ENCODE measurements around the gene SYK. TPM values are rescaled to one million over a fixed set of nuclear protein-coding genes. Genes with fewer than 3 reads are reported as not detected.
A peak's percentile ranks its signal among the peaks of the same experiment; 100 is the strongest.
"Not testable (repeated sequence)": the region's sequence is repeated elsewhere in the genome, so short reads cannot be mapped to it uniquely, and the experiment has no call there.

Gene SYK
- total and polyA plus RNA-seq, 3 experiments from 2014 or later = 0.55 to 0.73 (median 0.56) TPM

GRCh38 chr9:90882991-90883600 lies 81.5 kb downstream of the SYK start:
- ChIA-PET POLR2A (no interaction called here), CTCF (no interaction called here)
- H3K9me3 ChIP-seq (ENCODE audit: low read length) = no peaks in the 10 kb centered on the region
- H3K4me3 Mint-ChIP-seq = no peak overlapping the region
- H3K27ac ChIP-seq (ENCODE audit: low read depth, low read length) = no peak overlapping the region
- H3K27me3 Mint-ChIP-seq = peaks cover 0 to 6% of the 10 kb centered on the region in 2 donors
- no peaks in the 10 kb centered on the region for H3K36me3 Mint-ChIP-seq
- no peak for DNase-seq
- H3K4me1 Mint-ChIP-seq = no peaks in the 10 kb centered on the region
- no peaks in the 10 kb centered on the region for H3K4me1 ChIP-seq (ENCODE audit: insufficient read depth, low read length)
- H3K4me3 ChIP-seq (ENCODE audit: low read length) = no peak overlapping the region
- H3K27me3 ChIP-seq (ENCODE audit: insufficient read depth, low read length, poor library complexity, severe bottlenecking) = no peaks in the 10 kb centered on the region
- peaks cover 2 to 14% (median 10%) of the 10 kb centered on the region in 5 donors for H3K9me3 Mint-ChIP-seq
- H3K36me3 ChIP-seq (ENCODE audit: insufficient read depth, low read length) = no peaks in the 10 kb centered on the region
- H3K27ac Mint-ChIP-seq = no peak overlapping the region

GRCh38 chr9:90883661-90884060 lies 82.0 kb downstream of the SYK start:
- DNase-seq = no peak
- peak overlapping the region in 1 of 8 donors; percentile 56 for H3K27ac Mint-ChIP-seq
- Histone ChIP-seq H3K4me3 (ENCODE audit: low read length) (no peak overlapping the region), H3K9me3 (ENCODE audit: low read length) (no peaks in the 10 kb centered on the region), H3K27ac (ENCODE audit: low read depth, low read length) (no peak overlapping the region), H3K4me1 (ENCODE audit: insufficient read depth, low read length) (no peaks in the 10 kb centered on the region), H3K27me3 (ENCODE audit: insufficient read depth, low read length, poor library complexity, severe bottlenecking) (no peaks in the 10 kb centered on the region), H3K36me3 (ENCODE audit: insufficient read depth, low read length) (no peaks in the 10 kb centered on the region)
- H3K36me3 Mint-ChIP-seq = no peaks in the 10 kb centered on the region
- H3K4me1 Mint-ChIP-seq = no peaks in the 10 kb centered on the region
- H3K27me3 Mint-ChIP-seq = peaks cover 0 to 5% of the 10 kb centered on the region in 2 donors
- no peak overlapping the region for H3K4me3 Mint-ChIP-seq
- POLR2A ChIA-PET = no interaction called here
- H3K9me3 Mint-ChIP-seq = peaks cover 2 to 14% (median 10%) of the 10 kb centered on the region in 5 donors
- CTCF ChIA-PET = no interaction called here

- Histone ChIP-seq H3K36me3 (ENCODE audit: insufficient read depth, low read length) (no peaks in the 10 kb centered on the region), H3K27me3 (ENCODE audit: insufficient read depth, low read length, poor library complexity, severe bottlenecking) (no peaks in the 10 kb centered on the region), H3K4me3 (ENCODE audit: low read length) (no peak overlapping the region), H3K9me3 (ENCODE audit: low read length) (no peaks in the 10 kb centered on the region), H3K27ac (ENCODE audit: low read depth, low read length) (no peak overlapping the region), H3K4me1 (ENCODE audit: insufficient read depth, low read length) (no peaks in the 10 kb centered on the region)
- CTCF ChIA-PET = no interaction called here
- POLR2A ChIA-PET = no interaction called here
- DNase-seq = no peak
- Mint-ChIP-seq H3K36me3 (no peaks in the 10 kb centered on the region), H3K27me3 (peaks cover 0 to 6% of the 10 kb centered on the region in 2 donors), H3K27ac (no peak overlapping the region), H3K4me1 (no peaks in the 10 kb centered on the region), H3K4me3 (no peak overlapping the region), H3K9me3 (peaks cover 2 to 14% (median 10%) of the 10 kb centered on the region in 5 donors)
Measured at GRCh38 chr9:90884178-90884577, 82.6 kb downstream of the SYK start.

GRCh38 chr9:90886868-90887267 lies 85.2 kb downstream of the SYK start:
- POLR2A ChIA-PET, H3K4me1 Mint-ChIP-seq: not testable (repeated sequence)

GRCh38 chr9:90888941-90889340 lies 87.3 kb downstream of the SYK start:
- DNase-seq = no peak
- H3K27ac Mint-ChIP-seq = no peak overlapping the region
- Histone ChIP-seq H3K4me3 (ENCODE audit: low read length) (no peak overlapping the region), H3K4me1 (ENCODE audit: insufficient read depth, low read length) (no peaks in the 10 kb centered on the region), H3K27me3 (ENCODE audit: insufficient read depth, low read length, poor library complexity, severe bottlenecking) (no peaks in the 10 kb centered on the region), H3K27ac (ENCODE audit: low read depth, low read length) (no peak overlapping the region), H3K9me3 (ENCODE audit: low read length) (no peaks in the 10 kb centered on the region), H3K36me3 (ENCODE audit: insufficient read depth, low read length) (no peaks in the 10 kb centered on the region)
- peaks cover 2 to 14% (median 10%) of the 10 kb centered on the region in 5 donors for H3K9me3 Mint-ChIP-seq
- ChIA-PET CTCF (no interaction called here), POLR2A (no interaction called here)
- no peak overlapping the region for H3K4me3 Mint-ChIP-seq
- H3K36me3 Mint-ChIP-seq = no peaks in the 10 kb centered on the region
- H3K4me1 Mint-ChIP-seq = no peaks in the 10 kb centered on the region
- H3K27me3 Mint-ChIP-seq = peaks cover 7 to 24% of the 10 kb centered on the region in 2 donors

More at GRCh38 chr9:90886868-90887267, 85.2 kb downstream of the SYK start:
- H3K9me3 ChIP-seq (ENCODE audit: low read length); CTCF ChIA-PET; H3K36me3 ChIP-seq (ENCODE audit: insufficient read depth, low read length); H3K4me3 ChIP-seq (ENCODE audit: low read length); H3K27ac Mint-ChIP-seq; H3K4me1 ChIP-seq (ENCODE audit: insufficient read depth, low read length); H3K27me3 ChIP-seq (ENCODE audit: insufficient read depth, low read length, poor library complexity, severe bottlenecking); H3K27ac ChIP-seq (ENCODE audit: low read depth, low read length); DNase-seq; H3K36me3 Mint-ChIP-seq; H3K4me3 Mint-ChIP-seq: not testable (repeated sequence)
- H3K9me3 Mint-ChIP-seq = peaks cover 2 to 14% (median 10%) of the 10 kb centered on the region in 5 donors
- H3K27me3 Mint-ChIP-seq = peaks cover 5 to 20% of the 10 kb centered on the region in 2 donors

- POLR2A ChIA-PET = no interaction called here
- Histone ChIP-seq H3K27me3 (ENCODE audit: insufficient read depth, low read length, poor library complexity, severe bottlenecking) (no peaks in the 10 kb centered on the region), H3K4me3 (ENCODE audit: low read length) (no peak overlapping the region), H3K36me3 (ENCODE audit: insufficient read depth, low read length) (no peaks in the 10 kb centered on the region), H3K4me1 (ENCODE audit: insufficient read depth, low read length) (no peaks in the 10 kb centered on the region), H3K27ac (ENCODE audit: low read depth, low read length) (no peak overlapping the region), H3K9me3 (ENCODE audit: low read length) (no peaks in the 10 kb centered on the region)
- CTCF ChIA-PET = interaction anchor here (1.3 kb wide), 1 partner anchor 837 kb away, joined by 4 read pairs; no protein-coding TSS in a partner anchor
- no peak for DNase-seq
- Mint-ChIP-seq H3K36me3 (no peaks in the 10 kb centered on the region), H3K27ac (no peak overlapping the region), H3K27me3 (peaks cover 7 to 29% of the 10 kb centered on the region in 2 donors), H3K4me1 (no peaks in the 10 kb centered on the region), H3K4me3 (no peak overlapping the region), H3K9me3 (peaks cover 2 to 10% (median 9%) of the 10 kb centered on the region in 5 donors)
Measured at GRCh38 chr9:90890146-90890810, 88.7 kb downstream of the SYK start.

GRCh38 chr9:90891308-90892040 lies 89.9 kb downstream of the SYK start:
- Mint-ChIP-seq H3K4me3 (no peak overlapping the region), H3K4me1 (no peaks in the 10 kb centered on the region), H3K27me3 (peaks cover 7 to 29% of the 10 kb centered on the region in 2 donors), H3K36me3 (no peaks in the 10 kb centered on the region), H3K9me3 (no peaks in the 10 kb centered on the region), H3K27ac (no peak overlapping the region)
- Histone ChIP-seq H3K4me1 (ENCODE audit: insufficient read depth, low read length) (no peaks in the 10 kb centered on the region), H3K27ac (ENCODE audit: low read depth, low read length) (no peak overlapping the region), H3K9me3 (ENCODE audit: low read length) (no peaks in the 10 kb centered on the region), H3K27me3 (ENCODE audit: insufficient read depth, low read length, poor library complexity, severe bottlenecking) (no peaks in the 10 kb centered on the region), H3K36me3 (ENCODE audit: insufficient read depth, low read length) (no peaks in the 10 kb centered on the region), H3K4me3 (ENCODE audit: low read length) (no peak overlapping the region)
- no peak for DNase-seq
- CTCF ChIA-PET = interaction anchor here (1.3 kb wide), 2 partner anchors 23 to 836 kb away, joined by 3 to 4 read pairs; no protein-coding TSS in a partner anchor
- POLR2A ChIA-PET = no interaction called here

- Mint-ChIP-seq H3K4me3 (no peak overlapping the region), H3K27ac (no peak overlapping the region), H3K36me3 (no peaks in the 10 kb centered on the region), H3K4me1 (no peaks in the 10 kb centered on the region), H3K27me3 (peaks cover 7 to 29% of the 10 kb centered on the region in 2 donors), H3K9me3 (no peaks in the 10 kb centered on the region)
- no peak for DNase-seq
- H3K4me3 ChIP-seq (ENCODE audit: low read length) = no peak overlapping the region
- CTCF ChIA-PET = interaction anchor here (1.6 kb wide), 1 partner anchor 23 kb away, joined by 3 read pairs; no protein-coding TSS in a partner anchor
- no peaks in the 10 kb centered on the region for H3K36me3 ChIP-seq (ENCODE audit: insufficient read depth, low read length)
- no peak overlapping the region for H3K27ac ChIP-seq (ENCODE audit: low read depth, low read length)
- POLR2A ChIA-PET = no interaction called here
- H3K9me3 ChIP-seq (ENCODE audit: low read length) = no peaks in the 10 kb centered on the region
- H3K4me1 ChIP-seq (ENCODE audit: insufficient read depth, low read length) = no peaks in the 10 kb centered on the region
- no peaks in the 10 kb centered on the region for H3K27me3 ChIP-seq (ENCODE audit: insufficient read depth, low read length, poor library complexity, severe bottlenecking)
Measured at GRCh38 chr9:90892918-90893317, 91.3 kb downstream of the SYK start.
